ENCODE measurements around the gene TSEN34.
A peak's percentile ranks its signal among the peaks of the same experiment; 100 is the strongest.
"Not testable (repeated sequence)": the region's sequence is repeated elsewhere in the genome, so short reads cannot be mapped to it uniquely, and the experiment has no call there.

TSEN34 gene

GRCh38 chr19:54240372-54241336 is 49.5 kb downstream of the TSEN34 start:
- DNase-seq: not testable (repeated sequence)

GRCh38 chr19:54242234-54242633 is 51.1 kb downstream of the TSEN34 start:
- peak in 1 of 2 donors; percentile 30 for DNase-seq

GRCh38 chr19:54242646-54243045 is 51.5 kb downstream of the TSEN34 start, which contains the start of gene LILRA6:
TSS of gene LILRA6 (minus strand) at chr19:54242790.
- peak; percentile 52 to 66 for DNase-seq

- peak in 1 of 2 donors; percentile 42 for DNase-seq
Measured at GRCh38 chr19:54243809-54244208, 52.7 kb downstream of the TSEN34 start.

All from inflammatory macrophage (primary cell).